Measurements from ENCODE around the gene LAMA1.

DNA sequence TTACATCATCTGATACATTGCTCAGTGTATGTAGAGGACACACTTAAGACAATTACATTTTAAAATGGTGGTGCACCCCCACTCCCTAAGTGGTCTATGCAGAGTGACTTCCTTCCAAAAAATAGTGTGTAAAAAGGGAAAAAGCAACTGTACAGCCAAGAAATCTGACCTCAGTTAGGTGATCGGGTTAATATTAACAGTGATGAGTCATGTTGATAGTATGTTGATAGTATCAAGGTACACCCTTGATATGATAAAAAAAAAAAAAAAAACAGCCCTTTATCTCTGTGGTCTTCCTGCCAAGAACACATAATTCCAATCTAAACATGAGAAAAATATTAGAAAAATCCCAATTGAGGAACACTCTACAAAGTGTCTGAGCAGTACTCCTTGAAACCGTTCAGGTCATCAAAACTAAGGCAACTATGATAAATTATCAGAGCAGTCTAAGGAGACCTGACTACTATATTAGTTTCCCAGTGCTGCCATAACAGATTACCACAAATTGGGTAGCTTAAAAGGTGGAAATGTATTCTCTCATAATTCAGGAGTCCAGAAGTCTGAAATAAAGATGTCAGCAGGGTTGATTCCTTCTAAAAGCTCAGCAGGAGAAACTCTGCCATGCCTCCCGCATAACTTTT is 216.2 kb downstream of the LAMA1 start:
- TF ChIP-seq, protein P1, sequence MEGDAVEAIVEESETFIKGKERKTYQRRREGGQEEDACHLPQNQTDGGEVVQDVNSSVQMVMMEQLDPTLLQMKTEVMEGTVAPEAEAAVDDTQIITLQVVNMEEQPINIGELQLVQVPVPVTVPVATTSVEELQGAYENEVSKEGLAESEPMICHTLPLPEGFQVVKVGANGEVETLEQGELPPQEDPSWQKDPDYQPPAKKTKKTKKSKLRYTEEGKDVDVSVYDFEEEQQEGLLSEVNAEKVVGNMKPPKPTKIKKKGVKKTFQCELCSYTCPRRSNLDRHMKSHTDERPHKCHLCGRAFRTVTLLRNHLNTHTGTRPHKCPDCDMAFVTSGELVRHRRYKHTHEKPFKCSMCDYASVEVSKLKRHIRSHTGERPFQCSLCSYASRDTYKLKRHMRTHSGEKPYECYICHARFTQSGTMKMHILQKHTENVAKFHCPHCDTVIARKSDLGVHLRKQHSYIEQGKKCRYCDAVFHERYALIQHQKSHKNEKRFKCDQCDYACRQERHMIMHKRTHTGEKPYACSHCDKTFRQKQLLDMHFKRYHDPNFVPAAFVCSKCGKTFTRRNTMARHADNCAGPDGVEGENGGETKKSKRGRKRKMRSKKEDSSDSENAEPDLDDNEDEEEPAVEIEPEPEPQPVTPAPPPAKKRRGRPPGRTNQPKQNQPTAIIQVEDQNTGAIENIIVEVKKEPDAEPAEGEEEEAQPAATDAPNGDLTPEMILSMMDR (IDR thresholded peaks at IDR 0.05): no peak
- TF ChIP-seq POLR2AphosphoS5 (IDR thresholded peaks at IDR 0.05): no peak
- no peak for TF ChIP-seq POLR2A (IDR thresholded peaks at IDR 0.05)
- no peak for TF ChIP-seq EP300 (IDR thresholded peaks at IDR 0.05)
